ENCODE results near the gene LRRC1. TPM values are rescaled to one million over a fixed set of nuclear protein-coding genes. Genes with fewer than 3 reads are reported as not detected.
"Not testable (repeated sequence)": the region's sequence is repeated elsewhere in the genome, so short reads cannot be mapped to it uniquely, and the experiment has no call there.

LRRC1 gene
- polyA plus RNA-seq, 2 donors, result 13.6 to 15.2 TPM

GRCh38 chr6:53761036-53761435, 33.8 kb upstream of the LRRC1 start:
- H3K4me3 ChIP-seq (ENCODE audit: low read depth in 1 of 2, low read length in 2 of 2), result no peak overlapping the region
- WGBS, 2 donors, result 30 to 34% methylated on average over 1 of the region's 1 CpG
- H3K4me1 ChIP-seq (ENCODE audit: control insufficient read depth in 2 of 2, insufficient read depth in 2 of 2, low read length in 1 of 2), result no peaks in the 10 kb centered on the region
- H3K27ac ChIP-seq (ENCODE audit: low read depth in 2 of 2, low read length in 1 of 2), result no peak overlapping the region
- H3K9me3 ChIP-seq (ENCODE audit: control insufficient read depth in 2 of 2, insufficient read depth in 1 of 2, low read depth in 1 of 2, low read length in 1 of 2), result no peaks in the 10 kb centered on the region
- H3K36me3 ChIP-seq (ENCODE audit: control insufficient read depth in 2 of 2, insufficient read depth in 2 of 2, low read length in 1 of 2), result no peaks in the 10 kb centered on the region
- H3K27me3 ChIP-seq (ENCODE audit: control insufficient read depth in 1 of 2, insufficient read depth in 2 of 2, low read length in 2 of 2), result no peaks in the 10 kb centered on the region

GRCh38 chr6:53765270-53765669, 29.5 kb upstream of the LRRC1 start:
- Histone ChIP-seq H3K36me3 (ENCODE audit: control insufficient read depth in 2 of 2, insufficient read depth in 2 of 2, low read length in 1 of 2) (no peaks in the 10 kb centered on the region), H3K9me3 (ENCODE audit: control insufficient read depth in 2 of 2, insufficient read depth in 1 of 2, low read depth in 1 of 2, low read length in 1 of 2) (no peaks in the 10 kb centered on the region)
- 84 to 85% methylated on average over 3 of the region's 3 CpGs for WGBS, 2 donors

DNA sequence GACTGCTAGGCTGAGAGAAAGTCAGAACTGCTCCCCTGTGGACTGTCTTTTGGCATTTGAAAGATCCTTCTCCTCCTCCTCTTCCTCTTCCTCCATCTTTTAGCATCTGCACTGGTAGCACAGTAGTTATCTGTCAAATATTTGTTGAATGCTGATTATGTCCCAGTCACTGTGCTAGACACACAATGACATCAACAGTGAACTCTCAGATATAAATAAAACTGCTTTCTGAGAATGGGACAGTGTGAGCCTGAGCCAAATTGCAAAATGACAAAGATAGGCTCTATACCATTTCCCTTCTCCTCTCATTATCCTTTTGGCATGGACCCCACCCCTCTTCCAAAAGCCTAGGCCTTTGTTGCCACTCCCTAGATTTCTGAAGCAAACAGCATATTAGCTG, 27.9 kb upstream of the LRRC1 start:
- H3K27ac ChIP-seq (ENCODE audit: low read depth in 2 of 2, low read length in 1 of 2), result no peak overlapping the region
- no peaks in the 10 kb centered on the region for H3K4me1 ChIP-seq (ENCODE audit: control insufficient read depth in 2 of 2, insufficient read depth in 2 of 2, low read length in 1 of 2)
- no peak overlapping the region for H3K4me3 ChIP-seq (ENCODE audit: low read depth in 1 of 2, low read length in 2 of 2)
- H3K9me3 ChIP-seq (ENCODE audit: control insufficient read depth in 2 of 2, insufficient read depth in 1 of 2, low read depth in 1 of 2, low read length in 1 of 2), result no peaks in the 10 kb centered on the region
- no peaks in the 10 kb centered on the region for H3K36me3 ChIP-seq (ENCODE audit: control insufficient read depth in 2 of 2, insufficient read depth in 2 of 2, low read length in 1 of 2)
- no peaks in the 10 kb centered on the region for H3K27me3 ChIP-seq (ENCODE audit: control insufficient read depth in 1 of 2, insufficient read depth in 2 of 2, low read length in 2 of 2)

More at GRCh38 chr6:53765270-53765669, 29.5 kb upstream of the LRRC1 start:
- H3K4me3 ChIP-seq (ENCODE audit: low read depth in 1 of 2, low read length in 2 of 2), result no peak overlapping the region
- H3K4me1 ChIP-seq (ENCODE audit: control insufficient read depth in 2 of 2, insufficient read depth in 2 of 2, low read length in 1 of 2), result no peaks in the 10 kb centered on the region
- H3K27me3 ChIP-seq (ENCODE audit: control insufficient read depth in 1 of 2, insufficient read depth in 2 of 2, low read length in 2 of 2), result no peaks in the 10 kb centered on the region
- H3K27ac ChIP-seq (ENCODE audit: low read depth in 2 of 2, low read length in 1 of 2), result no peak overlapping the region

DNA sequence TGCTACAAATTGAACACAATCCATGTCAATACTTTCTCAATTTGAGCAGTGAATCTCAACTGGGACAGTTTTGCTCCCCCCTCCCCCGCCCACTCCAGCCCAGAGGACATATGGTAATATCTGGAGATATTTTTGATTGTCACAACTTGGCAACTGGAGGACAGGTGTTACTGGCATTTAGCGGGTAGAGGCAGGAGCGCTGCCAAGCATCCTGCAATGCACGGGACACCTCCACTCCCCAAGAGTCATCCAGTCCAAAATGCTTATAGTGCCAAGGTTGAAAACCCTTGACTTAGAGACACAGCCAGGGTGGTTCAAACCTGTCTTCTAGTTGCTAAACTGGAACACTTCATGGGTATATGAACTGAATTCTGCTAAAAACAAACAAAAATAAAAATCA, 26.9 kb upstream of the LRRC1 start:
- H3K36me3 ChIP-seq (ENCODE audit: control insufficient read depth in 2 of 2, insufficient read depth in 2 of 2, low read length in 1 of 2), result no peaks in the 10 kb centered on the region
- H3K4me3 ChIP-seq (ENCODE audit: low read depth in 1 of 2, low read length in 2 of 2), result no peak overlapping the region
- H3K4me1 ChIP-seq (ENCODE audit: control insufficient read depth in 2 of 2, insufficient read depth in 2 of 2, low read length in 1 of 2), result no peaks in the 10 kb centered on the region
- 69% methylated on average over 4 of the region's 4 CpGs for WGBS, 2 donors
- H3K27me3 ChIP-seq (ENCODE audit: control insufficient read depth in 1 of 2, insufficient read depth in 2 of 2, low read length in 2 of 2), result no peaks in the 10 kb centered on the region
- no peaks in the 10 kb centered on the region for H3K9me3 ChIP-seq (ENCODE audit: control insufficient read depth in 2 of 2, insufficient read depth in 1 of 2, low read depth in 1 of 2, low read length in 1 of 2)
- H3K27ac ChIP-seq (ENCODE audit: low read depth in 2 of 2, low read length in 1 of 2), result no peak overlapping the region

- H3K27ac ChIP-seq (ENCODE audit: low read depth in 2 of 2, low read length in 1 of 2), result no peak overlapping the region
- H3K27me3 ChIP-seq (ENCODE audit: control insufficient read depth in 1 of 2, insufficient read depth in 2 of 2, low read length in 2 of 2), result no peaks in the 10 kb centered on the region
- no peaks in the 10 kb centered on the region for H3K4me1 ChIP-seq (ENCODE audit: control insufficient read depth in 2 of 2, insufficient read depth in 2 of 2, low read length in 1 of 2)
- H3K36me3 ChIP-seq (ENCODE audit: control insufficient read depth in 2 of 2, insufficient read depth in 2 of 2, low read length in 1 of 2), result no peaks in the 10 kb centered on the region
- H3K9me3 ChIP-seq (ENCODE audit: control insufficient read depth in 2 of 2, insufficient read depth in 1 of 2, low read depth in 1 of 2, low read length in 1 of 2), result no peaks in the 10 kb centered on the region
- H3K4me3 ChIP-seq (ENCODE audit: low read depth in 1 of 2, low read length in 2 of 2), result no peak overlapping the region
- 85 to 86% methylated on average over 2 of the region's 2 CpGs for WGBS, 2 donors
Observed at GRCh38 chr6:53768636-53769035, 26.2 kb upstream of the LRRC1 start.

DNA sequence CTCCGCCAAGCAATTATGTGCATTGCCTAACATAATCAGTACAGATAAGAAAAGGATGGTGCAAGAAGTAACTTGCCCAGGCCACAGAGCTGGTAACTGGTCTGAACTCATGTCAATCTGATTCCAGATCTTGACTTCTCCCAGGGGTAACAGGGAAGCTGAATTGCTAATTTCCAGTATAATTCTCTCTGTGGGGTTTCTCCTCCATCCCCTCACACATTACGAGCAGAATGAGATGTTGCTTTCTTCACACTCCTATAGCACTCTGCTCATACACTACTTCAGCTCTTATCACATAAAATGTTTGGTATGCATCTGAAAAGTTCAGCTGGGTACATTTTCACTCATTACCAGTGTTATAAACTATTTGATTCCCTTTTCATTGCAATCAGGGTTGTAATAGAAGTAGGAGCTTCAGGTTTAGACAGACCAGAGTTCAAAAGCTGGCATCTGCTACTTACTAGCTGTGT, 24.0 kb upstream of the LRRC1 start:
- no peak overlapping the region for H3K4me3 ChIP-seq (ENCODE audit: low read depth in 1 of 2, low read length in 2 of 2)
- peaks cover 0 to 3% of the 10 kb centered on the region in 2 donors for H3K9me3 ChIP-seq (ENCODE audit: control insufficient read depth in 2 of 2, insufficient read depth in 1 of 2, low read depth in 1 of 2, low read length in 1 of 2)
- H3K27ac ChIP-seq (ENCODE audit: low read depth in 2 of 2, low read length in 1 of 2), result no peak overlapping the region
- H3K27me3 ChIP-seq (ENCODE audit: control insufficient read depth in 1 of 2, insufficient read depth in 2 of 2, low read length in 2 of 2), result no peaks in the 10 kb centered on the region
- no peaks in the 10 kb centered on the region for H3K4me1 ChIP-seq (ENCODE audit: control insufficient read depth in 2 of 2, insufficient read depth in 2 of 2, low read length in 1 of 2)
- no peaks in the 10 kb centered on the region for H3K36me3 ChIP-seq (ENCODE audit: control insufficient read depth in 2 of 2, insufficient read depth in 2 of 2, low read length in 1 of 2)
- 65 to 82% methylated on average over 2 of the region's 2 CpGs for WGBS, 2 donors

GRCh38 chr6:53771785-53772624, 22.8 kb upstream of the LRRC1 start:
- Histone ChIP-seq H3K27me3 (ENCODE audit: control insufficient read depth in 1 of 2, insufficient read depth in 2 of 2, low read length in 2 of 2) (no peaks in the 10 kb centered on the region), H3K9me3 (ENCODE audit: control insufficient read depth in 2 of 2, insufficient read depth in 1 of 2, low read depth in 1 of 2, low read length in 1 of 2) (peaks cover 0 to 3% of the 10 kb centered on the region in 2 donors), H3K36me3 (ENCODE audit: control insufficient read depth in 2 of 2, insufficient read depth in 2 of 2, low read length in 1 of 2) (no peaks in the 10 kb centered on the region), H3K4me1 (ENCODE audit: control insufficient read depth in 2 of 2, insufficient read depth in 2 of 2, low read length in 1 of 2) (no peaks in the 10 kb centered on the region), H3K4me3 (ENCODE audit: low read depth in 1 of 2, low read length in 2 of 2) (no peak overlapping the region), H3K27ac (ENCODE audit: low read depth in 2 of 2, low read length in 1 of 2) (no peak overlapping the region)
- 68 to 80% methylated on average over 2 of the region's 2 CpGs for WGBS, 2 donors

- no peak overlapping the region for H3K27ac ChIP-seq (ENCODE audit: low read depth in 2 of 2, low read length in 1 of 2)
- no peaks in the 10 kb centered on the region for H3K27me3 ChIP-seq (ENCODE audit: control insufficient read depth in 1 of 2, insufficient read depth in 2 of 2, low read length in 2 of 2)
- no peak overlapping the region for H3K4me3 ChIP-seq (ENCODE audit: low read depth in 1 of 2, low read length in 2 of 2)
- no peaks in the 10 kb centered on the region for H3K4me1 ChIP-seq (ENCODE audit: control insufficient read depth in 2 of 2, insufficient read depth in 2 of 2, low read length in 1 of 2)
- H3K36me3 ChIP-seq (ENCODE audit: control insufficient read depth in 2 of 2, insufficient read depth in 2 of 2, low read length in 1 of 2), result no peaks in the 10 kb centered on the region
- peaks cover 0 to 3% of the 10 kb centered on the region in 2 donors for H3K9me3 ChIP-seq (ENCODE audit: control insufficient read depth in 2 of 2, insufficient read depth in 1 of 2, low read depth in 1 of 2, low read length in 1 of 2)
Observed at GRCh38 chr6:53773044-53773696, 21.6 kb upstream of the LRRC1 start.

DNA sequence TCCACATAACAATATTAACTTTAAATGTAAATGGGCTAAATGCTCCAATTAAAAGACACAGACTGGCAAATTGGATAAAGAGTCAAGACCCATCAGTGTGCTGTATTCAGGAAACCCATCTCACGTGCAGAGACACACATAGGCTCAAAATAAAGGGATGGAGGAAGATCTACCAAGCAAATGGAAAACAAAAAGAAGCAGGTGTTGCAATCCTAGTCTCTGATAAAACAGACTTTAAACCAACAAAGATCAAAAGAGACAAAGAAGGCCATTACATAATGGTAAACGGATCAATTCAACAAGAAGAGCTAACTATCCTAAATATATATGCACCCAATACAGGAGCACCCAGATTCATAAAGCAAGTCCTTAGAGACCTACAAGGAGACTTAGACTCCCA, 18.7 kb upstream of the LRRC1 start:
- not testable (repeated sequence) for H3K27me3 ChIP-seq (ENCODE audit: control insufficient read depth in 1 of 2, insufficient read depth in 2 of 2, low read length in 2 of 2); H3K36me3 ChIP-seq (ENCODE audit: control insufficient read depth in 2 of 2, insufficient read depth in 2 of 2, low read length in 1 of 2); H3K9me3 ChIP-seq (ENCODE audit: control insufficient read depth in 2 of 2, insufficient read depth in 1 of 2, low read depth in 1 of 2, low read length in 1 of 2); H3K4me3 ChIP-seq (ENCODE audit: low read depth in 1 of 2, low read length in 2 of 2); H3K4me1 ChIP-seq (ENCODE audit: control insufficient read depth in 2 of 2, insufficient read depth in 2 of 2, low read length in 1 of 2); H3K27ac ChIP-seq (ENCODE audit: low read depth in 2 of 2, low read length in 1 of 2)
- 83 to 100% methylated on average over 1 of the region's 2 CpGs for WGBS, 2 donors

GRCh38 chr6:53784991-53785390, 9.8 kb upstream of the LRRC1 start:
- not testable (repeated sequence) for H3K4me1 ChIP-seq (ENCODE audit: control insufficient read depth in 2 of 2, insufficient read depth in 2 of 2, low read length in 1 of 2); H3K27ac ChIP-seq (ENCODE audit: low read depth in 2 of 2, low read length in 1 of 2); H3K27me3 ChIP-seq (ENCODE audit: control insufficient read depth in 1 of 2, insufficient read depth in 2 of 2, low read length in 2 of 2); H3K4me3 ChIP-seq (ENCODE audit: low read depth in 1 of 2, low read length in 2 of 2); H3K36me3 ChIP-seq (ENCODE audit: control insufficient read depth in 2 of 2, insufficient read depth in 2 of 2, low read length in 1 of 2); H3K9me3 ChIP-seq (ENCODE audit: control insufficient read depth in 2 of 2, insufficient read depth in 1 of 2, low read depth in 1 of 2, low read length in 1 of 2)

All from esophagus (tissue), 2 donors.